Measurements from ENCODE around the gene CDC20.
A peak's percentile ranks its signal among the peaks of the same experiment; 100 is the strongest.
"Not testable (repeated sequence)": the region's sequence is repeated elsewhere in the genome, so short reads cannot be mapped to it uniquely, and the experiment has no call there.

Gene CDC20

DNA sequence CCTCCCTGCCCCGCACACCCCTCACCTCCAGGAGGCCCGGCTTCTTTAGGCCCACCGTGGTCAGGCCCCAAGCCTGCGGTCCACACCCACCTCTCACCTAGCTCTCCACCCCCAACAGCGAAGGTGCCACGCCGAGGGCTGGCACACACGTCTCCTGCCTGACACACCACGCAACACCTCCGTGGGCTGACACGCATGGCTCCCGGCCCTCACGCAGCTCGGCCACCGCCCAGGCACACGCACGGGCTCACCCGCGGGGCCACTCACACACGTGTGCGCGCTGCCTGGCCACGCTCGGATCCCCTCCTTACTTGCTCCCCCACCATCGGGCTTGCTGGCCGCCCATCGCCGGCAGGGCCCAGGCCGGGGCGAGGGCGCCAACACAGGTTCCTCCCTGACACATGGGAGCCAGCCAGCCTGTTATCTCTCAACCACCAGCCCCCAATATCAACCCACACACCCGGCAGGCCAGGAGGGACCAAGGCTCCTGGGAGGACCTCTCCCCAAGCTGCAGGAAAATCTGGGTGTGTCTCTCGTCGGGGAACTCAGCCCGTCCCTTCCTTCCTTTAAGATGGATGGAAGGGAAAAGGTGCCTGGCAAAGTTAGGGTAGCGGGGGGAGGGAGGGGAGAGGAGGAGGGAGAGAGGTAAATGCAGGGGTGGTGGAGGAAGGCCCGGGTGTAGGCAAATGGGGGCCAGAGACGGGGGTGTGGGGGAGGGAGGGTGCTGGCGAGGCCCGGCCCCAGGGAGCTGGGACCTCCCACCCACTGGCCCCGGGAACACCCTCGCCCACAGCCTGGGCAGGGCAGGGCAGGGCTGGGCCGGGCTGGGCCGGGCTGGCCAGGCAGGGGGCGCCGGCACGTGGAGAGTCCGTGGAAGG, 8.5 kb downstream of the CDC20 start:
- H3K27me3 ChIP-seq (ENCODE audit: control insufficient read depth, low read length), result no peaks in the 10 kb centered on the region
- H3K79me2 ChIP-seq (ENCODE audit: control insufficient read depth, low read length), result peaks cover 39% of the 10 kb centered on the region
- H3K27ac ChIP-seq (ENCODE audit: low read depth, low read length), result peak overlapping the region; percentile 84
- peak overlapping the region; percentile 85 for H3K4me3 ChIP-seq (ENCODE audit: low read length)
- H3F3A ChIP-seq (ENCODE audit: control insufficient read depth, insufficient read depth), result peaks cover 13% of the 10 kb centered on the region
- H3K4me2 ChIP-seq (ENCODE audit: low read length), result peak overlapping the region; percentile 87
- H3K9me3 ChIP-seq (ENCODE audit: control insufficient read depth, insufficient read depth, low read length), result no peaks in the 10 kb centered on the region
- peaks cover 42% of the 10 kb centered on the region for H3K36me3 ChIP-seq (ENCODE audit: control insufficient read depth, low read length)
- no peaks in the 10 kb centered on the region for H3K9me2 ChIP-seq (replicated peaks; ENCODE audit: control insufficient read depth, low read length)
- no peaks in the 10 kb centered on the region for H4K20me1 ChIP-seq (ENCODE audit: control insufficient read depth, insufficient read depth, low read depth, low read length)
- peaks cover 20% of the 10 kb centered on the region for H3K4me1 ChIP-seq (ENCODE audit: control insufficient read depth, low read length)
- TF ChIP-seq, protein P1, sequence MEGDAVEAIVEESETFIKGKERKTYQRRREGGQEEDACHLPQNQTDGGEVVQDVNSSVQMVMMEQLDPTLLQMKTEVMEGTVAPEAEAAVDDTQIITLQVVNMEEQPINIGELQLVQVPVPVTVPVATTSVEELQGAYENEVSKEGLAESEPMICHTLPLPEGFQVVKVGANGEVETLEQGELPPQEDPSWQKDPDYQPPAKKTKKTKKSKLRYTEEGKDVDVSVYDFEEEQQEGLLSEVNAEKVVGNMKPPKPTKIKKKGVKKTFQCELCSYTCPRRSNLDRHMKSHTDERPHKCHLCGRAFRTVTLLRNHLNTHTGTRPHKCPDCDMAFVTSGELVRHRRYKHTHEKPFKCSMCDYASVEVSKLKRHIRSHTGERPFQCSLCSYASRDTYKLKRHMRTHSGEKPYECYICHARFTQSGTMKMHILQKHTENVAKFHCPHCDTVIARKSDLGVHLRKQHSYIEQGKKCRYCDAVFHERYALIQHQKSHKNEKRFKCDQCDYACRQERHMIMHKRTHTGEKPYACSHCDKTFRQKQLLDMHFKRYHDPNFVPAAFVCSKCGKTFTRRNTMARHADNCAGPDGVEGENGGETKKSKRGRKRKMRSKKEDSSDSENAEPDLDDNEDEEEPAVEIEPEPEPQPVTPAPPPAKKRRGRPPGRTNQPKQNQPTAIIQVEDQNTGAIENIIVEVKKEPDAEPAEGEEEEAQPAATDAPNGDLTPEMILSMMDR (IDR thresholded peaks at IDR 0.05; ENCODE audit: low read depth, low read length, poor library complexity, severe bottlenecking), result no peak
- no peak for TF ChIP-seq EZH2phosphoT487 (IDR thresholded peaks at IDR 0.05; ENCODE audit: borderline replicate concordance, low read length)

DNA sequence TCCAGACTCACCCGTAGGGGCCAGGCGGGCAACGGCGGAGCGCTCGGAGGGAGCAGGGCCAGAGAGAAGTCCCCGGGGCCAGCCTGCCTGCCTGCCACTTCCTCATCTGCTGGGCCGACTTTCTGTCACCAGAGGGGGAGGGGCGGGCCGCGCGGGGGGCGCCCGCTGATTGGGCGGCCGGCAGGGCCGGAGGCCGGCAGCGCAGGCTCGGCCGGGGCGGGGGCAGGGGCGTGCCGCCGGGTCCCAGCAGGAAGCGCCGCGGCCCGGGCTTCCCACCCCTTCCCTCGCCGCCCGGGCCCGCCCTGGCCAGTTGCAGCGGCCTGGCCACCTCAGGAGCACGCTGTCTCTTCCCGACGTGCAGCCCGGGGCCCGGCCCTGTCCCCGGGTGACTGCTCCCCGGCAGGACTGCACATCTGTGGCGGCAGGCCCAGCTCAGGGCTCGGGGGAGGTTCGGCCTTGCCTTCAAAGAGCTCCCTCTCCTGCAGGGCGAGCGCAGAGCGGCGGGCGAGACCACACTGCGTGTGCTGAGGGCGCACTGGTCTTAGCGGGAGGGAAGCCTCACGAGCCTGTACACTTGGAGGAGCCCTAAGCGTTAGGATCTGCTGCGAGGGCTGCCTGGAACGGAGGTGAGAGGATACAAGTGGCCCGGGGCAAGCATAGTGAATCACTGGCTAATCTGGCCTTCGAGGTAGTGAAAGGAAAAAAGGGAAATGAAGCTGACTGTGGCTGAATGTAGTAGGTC, 9.3 kb downstream of the CDC20 start, which contains the start of gene ELOVL1:
Gene ELOVL1 (minus strand): TSS at position 108 of the 742 bp plus-strand sequence. CDS start 2,402 bp downstream, outside the sequence.
- peaks cover 9% of the 10 kb centered on the region for H3F3A ChIP-seq (ENCODE audit: control insufficient read depth, insufficient read depth)
- H3K9me2 ChIP-seq (replicated peaks; ENCODE audit: control insufficient read depth, low read length), result no peaks in the 10 kb centered on the region
- peaks cover 34% of the 10 kb centered on the region for H3K36me3 ChIP-seq (ENCODE audit: control insufficient read depth, low read length)
- peak within 1 kb of the TSS; percentile 85 for H3K4me3 ChIP-seq (ENCODE audit: low read length)
- H3K9me3 ChIP-seq (ENCODE audit: control insufficient read depth, insufficient read depth, low read length), result no peaks in the 10 kb centered on the region
- TF ChIP-seq, protein P1 (IDR thresholded peaks at IDR 0.05; ENCODE audit: low read depth, low read length, poor library complexity, severe bottlenecking), result peak; percentile 48
- no peak for TF ChIP-seq EZH2phosphoT487 (IDR thresholded peaks at IDR 0.05; ENCODE audit: borderline replicate concordance, low read length)
- H3K27me3 ChIP-seq (ENCODE audit: control insufficient read depth, low read length), result no peaks in the 10 kb centered on the region
- peaks cover 20% of the 10 kb centered on the region for H3K4me1 ChIP-seq (ENCODE audit: control insufficient read depth, low read length)
- peaks cover 39% of the 10 kb centered on the region for H3K79me2 ChIP-seq (ENCODE audit: control insufficient read depth, low read length)
- peak within 1 kb of the TSS; percentile 92 for H3K4me2 ChIP-seq (ENCODE audit: low read length)
- peak within 1 kb of the TSS; percentile 84 for H3K27ac ChIP-seq (ENCODE audit: low read depth, low read length)
- no peaks in the 10 kb centered on the region for H4K20me1 ChIP-seq (ENCODE audit: control insufficient read depth, insufficient read depth, low read depth, low read length)

DNA sequence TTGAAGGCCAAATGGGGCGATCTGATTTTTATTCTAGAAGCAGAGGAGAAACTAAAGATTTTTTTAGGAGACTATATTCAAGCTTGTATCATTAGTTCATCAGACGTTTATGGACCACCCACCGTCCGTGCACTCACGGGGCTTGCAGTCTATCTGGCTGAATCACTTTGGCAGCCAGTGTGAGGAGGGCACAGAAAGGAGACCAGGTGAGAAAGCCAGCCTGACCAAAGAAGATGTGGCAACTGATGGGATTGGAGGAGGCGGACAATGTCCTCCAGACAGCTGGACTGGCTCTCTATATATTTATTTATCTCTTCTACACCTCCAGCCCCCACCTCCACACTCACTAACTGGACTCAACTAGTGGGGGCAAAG, 9.9 kb downstream of the CDC20 start:
- Histone ChIP-seq H3K27ac (ENCODE audit: low read depth, low read length) (peak overlapping the region; percentile 84), H3K79me2 (ENCODE audit: control insufficient read depth, low read length) (peaks cover 39% of the 10 kb centered on the region), H4K20me1 (ENCODE audit: control insufficient read depth, insufficient read depth, low read depth, low read length) (no peaks in the 10 kb centered on the region), H3K9me2 (replicated peaks; ENCODE audit: control insufficient read depth, low read length) (no peaks in the 10 kb centered on the region), H3K36me3 (ENCODE audit: control insufficient read depth, low read length) (peaks cover 29% of the 10 kb centered on the region), H3K4me3 (ENCODE audit: low read length) (peak overlapping the region; percentile 85), H3K9me3 (ENCODE audit: control insufficient read depth, insufficient read depth, low read length) (no peaks in the 10 kb centered on the region), H3F3A (ENCODE audit: control insufficient read depth, insufficient read depth) (peaks cover 3% of the 10 kb centered on the region; the same call in 1 of the 2 replicates), H3K27me3 (ENCODE audit: control insufficient read depth, low read length) (no peaks in the 10 kb centered on the region), H3K4me2 (ENCODE audit: low read length) (peak overlapping the region; percentile 92), H3K4me1 (ENCODE audit: control insufficient read depth, low read length) (peaks cover 20% of the 10 kb centered on the region)
- TF ChIP-seq, protein P1 (IDR thresholded peaks at IDR 0.05; ENCODE audit: low read depth, low read length, poor library complexity, severe bottlenecking), result no peak
- no peak for TF ChIP-seq EZH2phosphoT487 (IDR thresholded peaks at IDR 0.05; ENCODE audit: borderline replicate concordance, low read length)

DNA sequence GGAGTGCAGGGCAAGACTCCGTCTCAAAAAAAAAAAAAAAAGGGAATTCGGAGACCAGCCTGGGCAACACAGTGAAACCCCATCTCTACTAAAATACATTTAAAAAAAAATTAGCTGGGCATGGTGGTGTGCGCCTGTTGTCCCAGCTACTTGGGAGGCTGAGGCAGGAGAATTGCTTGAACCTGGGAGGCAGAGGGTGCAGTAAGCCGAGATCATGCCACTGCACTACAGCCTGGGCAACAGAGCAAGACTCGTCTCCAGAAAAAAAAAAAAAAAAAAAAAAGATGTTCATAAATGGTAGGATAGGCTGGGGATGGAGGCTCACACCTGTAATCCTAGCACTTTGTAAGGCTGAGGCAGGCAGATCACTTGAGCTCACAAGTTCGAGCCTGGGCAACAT, 11.0 kb downstream of the CDC20 start:
- Histone ChIP-seq H3K4me1 (ENCODE audit: control insufficient read depth, low read length) (peaks cover 20% of the 10 kb centered on the region), H3K79me2 (ENCODE audit: control insufficient read depth, low read length) (peaks cover 39% of the 10 kb centered on the region), H3K36me3 (ENCODE audit: control insufficient read depth, low read length) (peaks cover 17% of the 10 kb centered on the region)
- not testable (repeated sequence) for H3K27ac ChIP-seq (ENCODE audit: low read depth, low read length); H3K27me3 ChIP-seq (ENCODE audit: control insufficient read depth, low read length); H3K9me2 ChIP-seq (replicated peaks; ENCODE audit: control insufficient read depth, low read length); H3K4me3 ChIP-seq (ENCODE audit: low read length); H3K9me3 ChIP-seq (ENCODE audit: control insufficient read depth, insufficient read depth, low read length); H4K20me1 ChIP-seq (ENCODE audit: control insufficient read depth, insufficient read depth, low read depth, low read length); H3F3A ChIP-seq (ENCODE audit: control insufficient read depth, insufficient read depth); H3K4me2 ChIP-seq (ENCODE audit: low read length)
